H1 (cell line): ENCODE results near the gene SLC25A28. TPM values are rescaled to one million over a fixed set of nuclear protein-coding genes. Genes with fewer than 3 reads are reported as not detected.

ENCODE experiments used
- CTCF ChIA-PET: fragments of 300-600 bp; sonication (Branson Sonifier 250); formaldehyde crosslinking; loops from one replicate; lab custom pipeline; 2021; ENCODE audit not compliant: partially characterized antibody; lab: Charles Lee
- POLR2A ChIA-PET: fragments of 300-600 bp; sonication (Branson Sonifier 250); formaldehyde crosslinking; loops from one replicate; lab custom pipeline; 2021; ENCODE audit warnings: inconsistent platforms; ENCODE audit not compliant: partially characterized antibody; lab: Charles Lee
- DNase-seq, 2 experiments: peaks; one replicate each; pipeline versions ENCODE4 v3.0.0 to v3.0.0-alpha.2; 2010 to 2022; ENCODE audit warnings: low spot score in 2 of 2, low read depth in 1 of 2, mixed read lengths in 1 of 2
- FAIRE-seq: peaks from 2 replicates; lab custom pipeline; 2011; peaks lifted over from hg19 to GRCh38; lab: Jason Lieb, UNC
- H2AFZ ChIP-seq: 2 replicates; pipeline ENCODE4 v1.8.1; 2012; ENCODE audit warnings: low read length, inconsistent platforms
- H2AK5ac ChIP-seq: 2 replicates; pipeline ENCODE4 v1.6.1; 2013; ENCODE audit warnings: low read depth, low read length
- H2BK120ac ChIP-seq: replicated peaks from 2 replicates; pipeline ENCODE3; 2013; ENCODE audit warnings: low read depth, low read length, inconsistent platforms
- H2BK12ac ChIP-seq: 2 replicates; pipeline ENCODE4 v1.6.1; 2013; ENCODE audit warnings: low read depth, low read length
- H2BK15ac ChIP-seq: 2 replicates; pipeline ENCODE4 v1.6.1; 2013; ENCODE audit warnings: low read length
- H2BK20ac ChIP-seq: 2 replicates; pipeline ENCODE4 v1.6.1; 2013; ENCODE audit warnings: low read length
- H2BK5ac ChIP-seq: 2 replicates; pipeline ENCODE4 v1.6.1; 2013; ENCODE audit warnings: low read depth, low read length
- H3K14ac ChIP-seq: 2 replicates; pipeline ENCODE4 v1.6.1; 2013; ENCODE audit warnings: inconsistent platforms; ENCODE audit not compliant: insufficient read length
- H3K18ac ChIP-seq: 2 replicates; pipeline ENCODE4 v1.6.1; 2013; ENCODE audit warnings: low read length; ENCODE audit errors: extremely low read depth
- H3K23ac ChIP-seq: 2 replicates; pipeline ENCODE4 v1.6.1; 2013; ENCODE audit warnings: inconsistent platforms; ENCODE audit not compliant: insufficient read length
- H3K23me2 ChIP-seq: 2 replicates; pipeline ENCODE4 v1.6.1; 2013; ENCODE audit warnings: low read depth, low read length
- H3K27ac ChIP-seq: 2 replicates; pipeline ENCODE4 v1.6.1; 2011; ENCODE audit warnings: low read depth, low read length, inconsistent platforms
- H3K27me3 ChIP-seq, 4 experiments: replicated peaks in 1 of 4; 1 replicate in 1 of 4; 2 replicates in 3 of 4; pipeline versions ENCODE4 v1.6.1 to v1.8.1; 2011 to 2013; ENCODE audit warnings: low read length in 3 of 4, mild to moderate bottlenecking in 3 of 4, inconsistent platforms in 2 of 4, mixed read lengths in 2 of 4, moderate library complexity in 1 of 4; ENCODE audit not compliant: control insufficient read depth in 3 of 4, insufficient read depth in 3 of 4; ENCODE audit errors: extremely low read depth in 1 of 4
- H3K36me3 ChIP-seq, 4 experiments: 2 replicates each; pipeline versions ENCODE4 v1.6.1 to v1.8.1; 2011 to 2013; ENCODE audit warnings: mild to moderate bottlenecking in 4 of 4, low read length in 3 of 4, moderate library complexity in 2 of 4, control low read depth in 1 of 4, inconsistent platforms in 1 of 4; ENCODE audit not compliant: insufficient read depth in 4 of 4, control insufficient read depth in 2 of 4
- H3K4ac ChIP-seq: replicated peaks from 2 replicates; pipeline ENCODE3; 2013; ENCODE audit warnings: low read length, low read depth, mixed read lengths, inconsistent platforms; ENCODE audit not compliant: insufficient read length
- H3K4me1 ChIP-seq, 4 experiments: replicated peaks in 1 of 4; 1 replicate in 1 of 4; 2 replicates in 3 of 4; pipeline versions ENCODE4 v1.6.1 to v1.8.1; 2011 to 2013; ENCODE audit warnings: low read length in 3 of 4, inconsistent platforms in 2 of 4, mixed read lengths in 1 of 4; ENCODE audit not compliant: insufficient read depth in 4 of 4, control insufficient read depth in 3 of 4
- H3K4me2 ChIP-seq, 2 experiments: 2 replicates each; pipeline versions ENCODE4 v1.6.1 to v1.8.1; 2011 to 2013; ENCODE audit warnings: low read depth in 2 of 2, low read length in 2 of 2, control low read depth in 1 of 2, inconsistent platforms in 1 of 2, mild to moderate bottlenecking in 1 of 2; ENCODE audit not compliant: insufficient read depth in 1 of 2
- H3K4me3 ChIP-seq, 4 experiments: fragments of 200-600, 300-600 bp in 1 of 4; sonication (generic), shearing (Covaris generic), sonication (Bioruptor Twin) in 1 of 4; 2 replicates each; pipeline versions ENCODE4 v1.5.1 to v1.8.1; 2011 to 2016; ENCODE audit warnings: low read length in 4 of 4, low read depth in 3 of 4, control low read depth in 2 of 4, inconsistent platforms in 2 of 4, mild to moderate bottlenecking in 2 of 4, mixed read lengths in 1 of 4, moderate library complexity in 1 of 4; ENCODE audit not compliant: insufficient read depth in 2 of 4; ENCODE audit errors: extremely low read depth in 1 of 4
- H3K56ac ChIP-seq: replicated peaks from 2 replicates; pipeline ENCODE3; 2013; ENCODE audit warnings: low read depth, mild to moderate bottlenecking, mixed read lengths, low read length, inconsistent platforms; ENCODE audit not compliant: insufficient read length
- H3K79me1 ChIP-seq: 2 replicates; pipeline ENCODE4 v1.6.1; 2013; ENCODE audit warnings: low read depth, low read length, control low read depth
- H3K79me2 ChIP-seq, 2 experiments: 2 replicates each; pipeline versions ENCODE4 v1.6.1 to v1.8.1; 2012 to 2013; ENCODE audit warnings: low read length in 2 of 2, mild to moderate bottlenecking in 2 of 2, inconsistent platforms in 1 of 2; ENCODE audit not compliant: insufficient read depth in 2 of 2, control insufficient read depth in 1 of 2
- H3K9ac ChIP-seq, 4 experiments: replicated peaks in 1 of 4; 1 replicate in 1 of 4; 2 replicates in 3 of 4; pipeline versions ENCODE4 v1.6.1 to v1.8.1; 2011 to 2013; ENCODE audit warnings: low read depth in 3 of 4, low read length in 3 of 4, control low read depth in 2 of 4, mild to moderate bottlenecking in 2 of 4, moderate library complexity in 2 of 4, inconsistent platforms in 1 of 4; ENCODE audit errors: extremely low read depth in 1 of 4
- H3K9me3 ChIP-seq, 2 experiments: 2 replicates each; pipeline versions ENCODE4 v1.6.1 to v1.8.1; 2012 to 2013; ENCODE audit warnings: mild to moderate bottlenecking in 2 of 2, moderate library complexity in 2 of 2, control low read depth in 1 of 2, inconsistent platforms in 1 of 2, low read depth in 1 of 2, low read length in 1 of 2, mixed read lengths in 1 of 2; ENCODE audit not compliant: insufficient read depth in 2 of 2
- H4K20me1 ChIP-seq, 2 experiments: replicated peaks in 1 of 2; 2 replicates each; pipeline versions ENCODE3 to v1.8.1; 2011 to 2013; ENCODE audit warnings: inconsistent platforms in 2 of 2, low read length in 2 of 2, mild to moderate bottlenecking in 1 of 2; ENCODE audit not compliant: insufficient read depth in 2 of 2, control insufficient read depth in 1 of 2
- H4K5ac ChIP-seq: 2 replicates; pipeline ENCODE4 v1.6.1; 2013; ENCODE audit warnings: low read length, low read depth, mixed read lengths, inconsistent platforms; ENCODE audit not compliant: insufficient read length
- H4K8ac ChIP-seq: 2 replicates; pipeline ENCODE4 v1.8.0; 2013; ENCODE audit warnings: mild to moderate bottlenecking, moderate library complexity, low read length, inconsistent platforms; ENCODE audit not compliant: insufficient read depth; ENCODE audit errors: extremely low read depth
- H4K91ac ChIP-seq: replicated peaks from 2 replicates; pipeline ENCODE3; 2013; ENCODE audit warnings: low read length, mixed read lengths, inconsistent platforms; ENCODE audit not compliant: insufficient read length
- CTBP2 ChIP-seq: IDR thresholded peaks from 2 replicates; pipeline ENCODE4 v1.7.0; 2011; ENCODE audit warnings: borderline replicate concordance, mild to moderate bottlenecking, moderate library complexity, mixed read lengths, low read length; ENCODE audit not compliant: insufficient read depth, insufficient read length
- EZH2 ChIP-seq: fragments of 200-600 bp; sonication (generic); IDR thresholded peaks from 2 replicates; pipeline ENCODE4 v1.7.1; 2012; ENCODE audit warnings: low read depth, mild to moderate bottlenecking, moderate library complexity, low read length, inconsistent platforms; ENCODE audit not compliant: severe bottlenecking
- GTF2F1 ChIP-seq: IDR thresholded peaks from 2 replicates; pipeline ENCODE4 v1.6.1; 2012; ENCODE audit warnings: low read depth, low read length, improper control_type of control experiment, borderline replicate concordance
- KDM1A ChIP-seq: fragments of 200-600, 300-600 bp; sonication (generic); IDR thresholded peaks from 2 replicates; pipeline ENCODE4 v1.7.1; 2016; ENCODE audit warnings: mild to moderate bottlenecking, low read length, borderline replicate concordance
- POLR2AphosphoS5 ChIP-seq: IDR thresholded peaks from 2 replicates; pipeline ENCODE4 v1.6.1; 2011; ENCODE audit warnings: low read depth, low read length
- SIX5 ChIP-seq: IDR thresholded peaks from 2 replicates; pipeline ENCODE4 v1.6.1; 2011; ENCODE audit warnings: mild to moderate bottlenecking, low read depth, low read length
- SP2 ChIP-seq: IDR thresholded peaks from 2 replicates; pipeline ENCODE4 v1.6.1; 2012; ENCODE audit warnings: mild to moderate bottlenecking, low read length, inconsistent platforms
- TAF7 ChIP-seq: optimal IDR thresholded peaks from 2 replicates; pipeline ENCODE3; 2011; ENCODE audit warnings: low read depth, mild to moderate bottlenecking, inconsistent platforms, low read length, moderate library complexity, borderline replicate concordance
- WGBS, 2 experiments: shearing (Covaris generic) in 1 of 2; methylation state at CpG; one replicate each; pipeline versions ENCODE4 v1.1.6 to v1.1.7; 2013 to 2015; ENCODE audit warnings: low lambda C conversion rate in 2 of 2, mixed read lengths in 2 of 2, inconsistent platforms in 1 of 2, low coverage in 1 of 2, missing lambda C conversion rate in 1 of 2; ENCODE audit not compliant: insufficient replicate concordance in 2 of 2, insufficient coverage in 1 of 2, insufficient read length in 1 of 2; ENCODE audit errors: extremely low coverage in 1 of 2, missing lambda C conversion rate in 1 of 2; 5-methylcytosine and 5-hydroxymethylcytosine counted together
- polyA plus RNA-seq, 7 experiments: library from polyadenylated mRNA; depleted of rRNA in 3 of 7; stranded (reverse) in 5 of 7; unstranded in 2 of 7; fragments of >200 nt in 5 of 7; fragments of 200-250 nt in 2 of 7; gene quantifications; 1 replicate in 5 of 7; 2 replicates in 1 of 7; 4 replicates in 1 of 7; pipeline versions ENCODE4 v1.2.1 to v1.2.3, GENCODE V29; 2011 to 2013; ENCODE audit warnings: missing spikeins in 2 of 7, mixed read lengths in 2 of 7
- total RNA-seq: library from RNA; stranded (reverse); fragmentation: NEBNext Ultra II Directional; extraction: Animal tissue kit (Norgen Biotek cat#: 25700); gene quantifications from 2 replicates; pipeline ENCODE4 v1.2.1, GENCODE V29; 2021
- TF ChIP-seq, protein P1 (sequence below): IDR thresholded peaks from 2 replicates; pipeline ENCODE4 v1.6.1; 2011; ENCODE audit warnings: low read depth, mild to moderate bottlenecking, low read length; ENCODE audit not compliant: insufficient read depth
- TF ChIP-seq, protein P2 (sequence below): IDR thresholded peaks from 2 replicates; pipeline ENCODE4 v1.6.1; 2012; ENCODE audit warnings: low read length, inconsistent platforms
- TF ChIP-seq, protein P3 (sequence below): IDR thresholded peaks from 2 replicates; pipeline ENCODE4 v1.6.1; 2012; ENCODE audit warnings: inconsistent platforms

Gene SLC25A28
- total and polyA plus RNA-seq, 2 of the 8 experiments (the other 6 are each of a cell fraction or from before 2014, with no cell fraction given): 17.2 to 18.5 TPM

DNA sequence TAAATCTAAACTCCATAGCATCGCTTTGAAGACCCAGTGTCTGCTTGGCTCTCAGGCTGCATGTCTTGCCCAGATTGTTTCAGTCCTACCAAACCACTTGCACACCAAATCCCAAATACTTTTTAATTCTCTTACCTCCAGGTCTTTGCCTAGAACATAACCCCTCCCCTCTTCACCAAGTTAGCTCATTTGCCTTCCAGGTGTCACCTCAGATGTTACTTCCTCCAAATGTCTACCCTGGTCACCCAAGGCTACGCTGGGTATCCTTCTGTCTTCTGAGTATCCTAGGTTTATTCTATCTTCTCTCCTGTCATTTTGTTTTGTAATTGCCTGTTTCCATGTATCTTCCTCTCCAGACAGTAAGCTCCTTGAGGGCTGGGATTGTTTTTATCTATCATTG is 11.1 kb downstream of the SLC25A28 start:
- H2AFZ ChIP-seq: no peak overlapping the region
- POLR2A ChIA-PET: no interaction called here
- DNase-seq: no peak
- FAIRE-seq: no peak
- no peaks in the 10 kb centered on the region for H3K79me2 ChIP-seq
- no peaks in the 10 kb centered on the region for H3K9me3 ChIP-seq
- no peak overlapping the region for H4K5ac ChIP-seq
- no peak overlapping the region for H3K27ac ChIP-seq
- H2BK120ac ChIP-seq: no peak overlapping the region
- H4K91ac ChIP-seq: no peak overlapping the region
- no peak overlapping the region for H2BK12ac ChIP-seq
- H3K36me3 ChIP-seq: peaks cover 0 to 3% (median under 1%) of the 10 kb centered on the region in 4 experiments; a peak in 1 of 8 replicates
- H2BK5ac ChIP-seq: no peak overlapping the region
- H3K4me1 ChIP-seq: no peaks in the 10 kb centered on the region
- CTCF ChIA-PET: interaction anchor here (0.8 to 17.7 kb wide), 7 partner anchors 11 to 174 kb away, joined by 3 to 323 read pairs (median 13); partner anchors contain the start of gene SLC25A28
- H3K18ac ChIP-seq: no peak overlapping the region
- H4K20me1 ChIP-seq: peaks cover 0 to 3% of the 10 kb centered on the region in 2 experiments
- no peaks in the 10 kb centered on the region for H3K79me1 ChIP-seq
- no peak overlapping the region for H2BK15ac ChIP-seq
- H2AK5ac ChIP-seq: no peak overlapping the region
- no peak overlapping the region for H3K9ac ChIP-seq
- H4K8ac ChIP-seq: no peak overlapping the region
- no peak overlapping the region for H3K4ac ChIP-seq
- no peak overlapping the region for H3K4me3 ChIP-seq
- no peak overlapping the region for H3K56ac ChIP-seq
- 83% methylated on average over 2 of the region's 2 CpGs; no CpG with 5 or more reads in 1 of the 2 experiments for whole genome bisulfite sequencing, 2 experiments
- H2BK20ac ChIP-seq: no peak overlapping the region
- H3K23me2 ChIP-seq: no peaks in the 10 kb centered on the region
- no peak overlapping the region for H3K14ac ChIP-seq
- no peak overlapping the region for H3K23ac ChIP-seq
- H3K27me3 ChIP-seq: no peaks in the 10 kb centered on the region
- H3K4me2 ChIP-seq: no peak overlapping the region
- TF ChIP-seq KDM1A (no peak), SP2 (no peak), EZH2 (no peak), GTF2F1 (no peak), TAF7 (no peak), POLR2AphosphoS5 (no peak), CTBP2 (no peak), SIX5 (no peak)
- TF ChIP-seq, protein P1, sequence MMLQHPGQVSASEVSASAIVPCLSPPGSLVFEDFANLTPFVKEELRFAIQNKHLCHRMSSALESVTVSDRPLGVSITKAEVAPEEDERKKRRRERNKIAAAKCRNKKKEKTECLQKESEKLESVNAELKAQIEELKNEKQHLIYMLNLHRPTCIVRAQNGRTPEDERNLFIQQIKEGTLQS: no peak
- TF ChIP-seq, protein P2, sequence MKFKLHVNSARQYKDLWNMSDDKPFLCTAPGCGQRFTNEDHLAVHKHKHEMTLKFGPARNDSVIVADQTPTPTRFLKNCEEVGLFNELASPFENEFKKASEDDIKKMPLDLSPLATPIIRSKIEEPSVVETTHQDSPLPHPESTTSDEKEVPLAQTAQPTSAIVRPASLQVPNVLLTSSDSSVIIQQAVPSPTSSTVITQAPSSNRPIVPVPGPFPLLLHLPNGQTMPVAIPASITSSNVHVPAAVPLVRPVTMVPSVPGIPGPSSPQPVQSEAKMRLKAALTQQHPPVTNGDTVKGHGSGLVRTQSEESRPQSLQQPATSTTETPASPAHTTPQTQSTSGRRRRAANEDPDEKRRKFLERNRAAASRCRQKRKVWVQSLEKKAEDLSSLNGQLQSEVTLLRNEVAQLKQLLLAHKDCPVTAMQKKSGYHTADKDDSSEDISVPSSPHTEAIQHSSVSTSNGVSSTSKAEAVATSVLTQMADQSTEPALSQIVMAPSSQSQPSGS: no peak
- TF ChIP-seq, protein P3, sequence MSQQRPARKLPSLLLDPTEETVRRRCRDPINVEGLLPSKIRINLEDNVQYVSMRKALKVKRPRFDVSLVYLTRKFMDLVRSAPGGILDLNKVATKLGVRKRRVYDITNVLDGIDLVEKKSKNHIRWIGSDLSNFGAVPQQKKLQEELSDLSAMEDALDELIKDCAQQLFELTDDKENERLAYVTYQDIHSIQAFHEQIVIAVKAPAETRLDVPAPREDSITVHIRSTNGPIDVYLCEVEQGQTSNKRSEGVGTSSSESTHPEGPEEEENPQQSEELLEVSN: no peak
